ENCODE data around the gene GMEB2. TPM values are rescaled to one million over a fixed set of nuclear protein-coding genes. Genes with fewer than 3 reads are reported as not detected.
"Not testable (repeated sequence)": the region's sequence is repeated elsewhere in the genome, so short reads cannot be mapped to it uniquely, and the experiment has no call there.

The GMEB2 gene
- total RNA-seq, 1 donor from 2014 or later, result 4.5 TPM

GRCh38 chr20:63562461-63563224 lies 64.3 kb downstream of the GMEB2 start:
- no peak for DNase-seq (ENCODE audit: low spot score)
- no peak for ATAC-seq

GRCh38 chr20:63561624-63562396 lies 65.1 kb downstream of the GMEB2 start:
- ATAC-seq (no peak), DNase-seq (ENCODE audit: low spot score) (no peak)

DNA sequence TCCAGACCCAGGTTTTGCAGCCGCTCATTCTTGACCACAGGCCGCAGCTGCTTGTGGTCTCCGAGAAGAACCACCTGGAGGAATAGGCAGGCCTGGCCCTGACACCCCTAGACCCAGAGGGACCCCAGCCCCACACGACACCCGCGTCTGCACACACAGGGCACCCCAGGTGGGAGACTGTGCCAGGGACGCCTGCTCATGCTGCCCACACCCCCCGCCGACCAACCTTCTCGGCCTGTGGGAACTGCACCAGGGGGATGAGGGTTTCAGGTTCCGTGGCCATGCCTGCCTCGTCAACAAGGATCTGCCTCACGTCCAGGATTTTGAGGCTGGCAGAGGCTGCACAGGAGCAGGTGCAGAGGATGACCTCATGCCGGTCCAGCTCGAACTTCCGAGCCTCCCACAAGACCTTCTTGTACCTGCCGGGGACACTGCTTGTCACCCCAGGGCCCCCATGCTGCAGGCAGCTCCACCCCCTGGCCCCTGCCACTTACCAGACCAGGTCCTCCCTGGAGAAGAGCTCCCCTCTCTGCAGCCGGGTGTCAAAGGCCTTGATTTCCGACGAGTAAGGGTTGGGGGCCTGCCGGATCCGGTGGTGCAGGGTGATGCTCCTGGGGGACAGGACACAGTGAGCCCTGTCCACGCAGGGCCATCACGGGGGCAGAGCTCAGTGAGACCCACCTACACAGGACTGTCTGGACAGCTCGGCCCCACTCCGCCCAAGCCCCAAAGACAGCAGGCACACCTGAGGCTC lies 65.9 kb downstream of the GMEB2 start:
- no peak for ATAC-seq
- DNase-seq (ENCODE audit: low spot score), result no peak

DNA sequence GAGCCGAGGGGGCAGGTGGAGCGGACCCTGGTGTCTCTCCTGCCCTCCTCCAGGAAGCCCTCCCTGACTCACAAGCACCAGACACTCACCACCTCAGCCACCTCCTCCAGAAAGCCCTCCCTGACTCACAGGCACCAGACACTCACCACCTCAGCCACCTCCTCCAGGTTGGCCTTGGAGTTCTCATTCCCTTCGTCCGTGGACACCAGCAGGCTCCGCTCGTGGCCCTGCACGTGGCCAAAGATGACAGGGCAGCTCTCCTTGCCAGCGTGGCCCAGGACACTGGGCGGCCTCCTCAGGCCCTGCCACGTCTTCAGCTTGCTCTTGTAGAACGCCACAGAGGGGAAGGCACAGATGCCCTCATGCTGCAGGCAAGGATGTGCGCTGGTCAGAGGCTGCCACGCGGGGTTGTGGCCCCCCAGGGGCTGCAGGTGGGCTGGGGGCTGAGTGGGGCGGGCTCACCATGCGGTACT lies 66.5 kb downstream of the GMEB2 start:
- ATAC-seq (no peak), DNase-seq (ENCODE audit: low spot score) (no peak)

- DNase-seq (ENCODE audit: low spot score), result not testable (repeated sequence)
These were observed 67.2 kb downstream of the GMEB2 start for GRCh38 chr20:63559485-63560332.

GRCh38 chr20:63558804-63559484 lies 68.0 kb downstream of the GMEB2 start:
- ATAC-seq (no peak), DNase-seq (ENCODE audit: low spot score) (no peak)

More at GRCh38 chr20:63559485-63560332, 67.2 kb downstream of the GMEB2 start:
- ATAC-seq, result not testable (repeated sequence)

DNA sequence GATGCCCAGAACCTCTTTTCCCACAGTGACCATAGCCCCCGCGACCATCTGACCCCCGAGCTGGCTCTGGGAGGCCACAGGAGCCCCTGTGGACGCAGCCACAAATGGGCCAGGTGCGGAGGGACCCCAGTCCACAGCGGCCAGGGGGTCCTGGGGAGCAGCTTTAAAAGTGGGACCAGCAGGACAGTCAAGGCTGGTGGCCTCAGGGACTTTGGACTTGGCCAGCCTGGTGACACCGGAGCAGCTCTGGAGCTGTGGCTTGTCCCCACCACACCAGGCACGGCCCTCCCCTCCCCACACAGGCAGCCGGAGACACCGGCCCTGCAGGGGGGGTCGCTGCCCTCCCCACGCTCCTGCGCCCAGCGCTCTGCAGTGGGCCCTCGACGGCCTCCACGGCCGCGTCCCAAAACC lies 69.4 kb downstream of the GMEB2 start:
- no peak for DNase-seq (ENCODE audit: low spot score)
- no peak for ATAC-seq

- ATAC-seq, result no peak
- no peak for DNase-seq (ENCODE audit: low spot score)
These were observed 69.9 kb downstream of the GMEB2 start for GRCh38 chr20:63556873-63557478.

- no peak for ATAC-seq
These were observed 71.1 kb downstream of the GMEB2 start for GRCh38 chr20:63555661-63556381.

DNA sequence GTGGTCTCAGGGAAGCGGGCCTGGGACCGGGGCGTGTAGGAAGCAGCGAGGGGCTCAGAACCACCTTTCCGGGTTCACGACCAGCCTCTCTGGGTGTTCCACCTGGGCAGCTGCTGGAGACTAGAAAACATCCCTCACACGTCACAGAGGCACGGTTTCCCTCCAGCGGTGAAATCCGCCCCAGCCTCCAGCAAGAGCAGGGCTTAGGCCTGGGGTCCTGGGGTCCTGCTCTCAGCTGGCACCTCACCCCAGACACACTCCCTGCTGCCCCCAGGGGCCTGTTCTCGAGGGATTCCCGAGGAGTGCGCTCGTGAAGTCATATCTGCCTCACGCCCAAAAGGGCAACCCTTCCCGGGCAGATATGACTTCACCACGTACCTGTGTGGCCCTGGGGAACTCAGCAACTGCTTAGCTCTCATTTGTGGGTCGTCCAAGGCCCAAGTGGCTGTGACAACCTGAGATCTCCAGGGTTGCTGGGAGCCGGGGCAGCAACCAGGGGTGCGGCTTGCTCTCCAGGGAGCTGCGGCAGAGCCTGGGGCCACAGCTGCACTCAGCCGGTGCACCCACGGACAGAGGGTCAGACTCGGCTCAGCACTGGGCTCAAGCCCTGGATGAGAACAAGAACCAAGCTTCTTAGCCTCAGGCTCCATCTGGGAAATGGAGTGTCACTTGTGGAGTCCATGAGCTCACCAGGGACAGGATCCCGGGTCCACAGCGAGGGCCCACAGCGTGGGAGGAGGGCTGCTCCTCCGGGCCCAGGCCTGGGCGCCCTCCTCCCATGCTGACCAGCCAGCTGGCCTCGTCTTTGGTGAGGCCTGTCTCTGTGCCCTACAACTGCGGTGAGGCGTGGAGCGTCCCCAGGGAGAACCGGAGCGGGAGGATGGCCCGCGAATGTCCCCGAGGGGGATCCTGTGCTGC lies 72.3 kb downstream of the GMEB2 start:
- DNase-seq (ENCODE audit: low spot score) (no peak), ATAC-seq (no peak)

More at GRCh38 chr20:63555661-63556381, 71.1 kb downstream of the GMEB2 start:
- DNase-seq (ENCODE audit: low spot score), result no peak

- DNase-seq (ENCODE audit: low spot score) (no peak), ATAC-seq (peak; percentile 4)
These were observed 73.0 kb downstream of the GMEB2 start, which contains the start of gene FNDC11 for GRCh38 chr20:63553933-63554290. Gene FNDC11 (plus strand): TSS chr20:63554159. CDS start chr20:63555664, 1,505 bp downstream.

DNA sequence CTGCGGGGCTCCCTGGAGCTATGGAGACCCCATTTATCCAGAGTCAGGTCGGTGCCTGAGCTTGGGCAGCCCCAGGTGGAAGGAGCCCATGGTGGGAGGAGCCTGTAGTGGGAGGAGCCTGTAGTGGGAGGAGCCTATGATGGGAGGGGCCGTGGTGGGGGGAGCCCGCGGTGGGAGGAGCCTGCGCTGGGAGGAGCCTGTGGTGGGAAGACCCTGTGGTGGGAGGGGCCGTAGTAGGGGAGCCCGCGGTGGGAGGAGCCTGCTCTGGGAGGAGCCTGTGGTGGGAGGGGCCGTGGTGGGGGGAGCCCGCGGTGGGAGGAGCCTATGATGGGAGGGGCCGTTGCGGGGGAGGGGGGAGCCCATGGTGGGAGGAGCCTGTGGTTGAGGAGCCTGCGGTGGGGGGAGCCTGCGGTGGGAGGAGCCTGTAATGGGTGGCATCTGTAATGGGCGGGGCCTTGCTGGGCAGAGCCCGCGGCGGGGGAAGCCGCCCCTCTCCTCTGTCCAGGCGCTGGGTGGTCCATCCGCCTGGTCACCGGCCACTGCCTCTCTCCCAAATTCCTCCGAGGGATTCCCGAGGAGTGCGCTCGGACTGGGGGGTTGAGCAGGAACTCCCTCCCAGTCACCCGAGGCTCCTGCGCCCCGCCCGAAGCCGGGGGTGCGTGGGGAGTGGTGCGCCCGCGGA lies 73.5 kb downstream of the GMEB2 start:
- no peak for DNase-seq (ENCODE audit: low spot score)
- peak; percentile 60 for ATAC-seq

GRCh38 chr20:63552481-63553249 lies 74.2 kb downstream of the GMEB2 start:
- no peak for ATAC-seq
- DNase-seq (ENCODE audit: low spot score), result no peak

- ATAC-seq (peak; percentile 69), DNase-seq (ENCODE audit: low spot score) (no peak)
These were observed 75.8 kb downstream of the GMEB2 start for GRCh38 chr20:63551068-63551467.

- DNase-seq (ENCODE audit: low spot score), result no peak
- ATAC-seq, result no peak
These were observed 77.1 kb downstream of the GMEB2 start for GRCh38 chr20:63549679-63550282.

DNA sequence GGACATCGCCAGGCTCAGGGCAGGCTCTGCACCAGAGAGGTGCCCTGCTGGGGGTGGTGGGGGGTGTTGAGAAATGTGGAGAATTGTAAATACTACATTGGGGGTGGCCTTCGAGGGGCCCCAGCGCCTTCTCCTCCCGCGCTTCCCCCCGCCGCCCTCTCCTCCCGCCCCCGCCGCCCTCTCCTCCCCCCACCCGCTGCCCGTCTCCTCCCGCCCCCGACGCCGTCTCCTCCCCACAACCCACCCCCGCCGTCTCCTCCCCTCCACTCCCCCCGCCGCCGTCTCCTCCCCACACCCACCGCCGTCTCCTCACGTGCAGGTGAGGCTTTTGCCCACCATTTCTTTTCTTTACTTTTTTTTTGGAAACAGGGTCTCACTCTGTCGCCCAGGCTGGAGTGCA lies 77.9 kb downstream of the GMEB2 start:
- ATAC-seq (no peak), DNase-seq (ENCODE audit: low spot score) (no peak)

All from left lobe of liver (tissue), 2 donors.